Measurements from ENCODE around the gene HOXC13. TPM values are rescaled to one million over a fixed set of nuclear protein-coding genes. Genes with fewer than 3 reads are reported as not detected.

Gene HOXC13, protein sequence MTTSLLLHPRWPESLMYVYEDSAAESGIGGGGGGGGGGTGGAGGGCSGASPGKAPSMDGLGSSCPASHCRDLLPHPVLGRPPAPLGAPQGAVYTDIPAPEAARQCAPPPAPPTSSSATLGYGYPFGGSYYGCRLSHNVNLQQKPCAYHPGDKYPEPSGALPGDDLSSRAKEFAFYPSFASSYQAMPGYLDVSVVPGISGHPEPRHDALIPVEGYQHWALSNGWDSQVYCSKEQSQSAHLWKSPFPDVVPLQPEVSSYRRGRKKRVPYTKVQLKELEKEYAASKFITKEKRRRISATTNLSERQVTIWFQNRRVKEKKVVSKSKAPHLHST
- not detected in 2 replicates for total RNA-seq

DNA sequence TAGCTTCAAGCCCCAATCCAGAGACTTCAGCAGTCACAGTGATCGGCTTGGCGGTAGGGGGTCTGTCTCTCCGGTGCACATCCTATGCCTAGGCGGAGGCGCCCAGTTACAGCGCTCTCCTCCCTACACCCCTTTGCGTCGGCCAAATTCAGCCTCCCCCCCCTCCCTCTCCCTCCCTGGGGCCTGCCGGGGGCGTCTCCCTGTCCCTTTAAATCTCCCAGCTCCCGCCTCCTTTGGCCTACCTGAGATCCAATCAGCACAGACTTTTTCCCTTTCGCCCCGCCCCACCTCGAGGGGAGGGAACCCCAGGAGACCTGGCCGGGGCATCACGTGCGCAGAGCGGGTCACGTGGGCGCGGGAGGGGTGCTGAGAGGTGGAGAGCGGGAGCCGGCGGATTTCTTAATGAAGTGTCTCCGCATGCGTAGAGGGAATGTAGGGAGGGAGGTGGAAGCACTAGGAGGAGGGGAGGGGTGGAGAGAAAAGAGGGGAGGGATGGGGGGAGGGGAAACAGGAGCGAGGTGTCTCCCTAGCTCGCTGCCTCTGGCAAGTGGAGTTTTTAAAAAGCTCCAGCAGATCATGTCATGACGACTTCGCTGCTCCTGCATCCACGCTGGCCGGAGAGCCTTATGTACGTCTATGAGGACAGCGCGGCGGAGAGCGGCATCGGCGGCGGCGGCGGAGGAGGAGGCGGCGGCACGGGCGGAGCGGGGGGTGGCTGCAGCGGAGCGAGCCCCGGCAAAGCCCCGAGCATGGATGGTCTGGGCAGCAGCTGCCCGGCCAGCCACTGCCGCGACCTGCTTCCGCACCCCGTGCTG, at the start of gene HOXC13:
HOXC13 (plus strand) TSS at position 506 of the 815 bp plus-strand sequence; CDS start at position 582, 76 bp downstream.
- TF ChIP-seq, protein P1, sequence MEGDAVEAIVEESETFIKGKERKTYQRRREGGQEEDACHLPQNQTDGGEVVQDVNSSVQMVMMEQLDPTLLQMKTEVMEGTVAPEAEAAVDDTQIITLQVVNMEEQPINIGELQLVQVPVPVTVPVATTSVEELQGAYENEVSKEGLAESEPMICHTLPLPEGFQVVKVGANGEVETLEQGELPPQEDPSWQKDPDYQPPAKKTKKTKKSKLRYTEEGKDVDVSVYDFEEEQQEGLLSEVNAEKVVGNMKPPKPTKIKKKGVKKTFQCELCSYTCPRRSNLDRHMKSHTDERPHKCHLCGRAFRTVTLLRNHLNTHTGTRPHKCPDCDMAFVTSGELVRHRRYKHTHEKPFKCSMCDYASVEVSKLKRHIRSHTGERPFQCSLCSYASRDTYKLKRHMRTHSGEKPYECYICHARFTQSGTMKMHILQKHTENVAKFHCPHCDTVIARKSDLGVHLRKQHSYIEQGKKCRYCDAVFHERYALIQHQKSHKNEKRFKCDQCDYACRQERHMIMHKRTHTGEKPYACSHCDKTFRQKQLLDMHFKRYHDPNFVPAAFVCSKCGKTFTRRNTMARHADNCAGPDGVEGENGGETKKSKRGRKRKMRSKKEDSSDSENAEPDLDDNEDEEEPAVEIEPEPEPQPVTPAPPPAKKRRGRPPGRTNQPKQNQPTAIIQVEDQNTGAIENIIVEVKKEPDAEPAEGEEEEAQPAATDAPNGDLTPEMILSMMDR (IDR thresholded peaks at IDR 0.05; ENCODE audit: insufficient read depth, low read length, severe bottlenecking): no peak
- Histone ChIP-seq H3K36me3 (ENCODE audit: control insufficient read depth, insufficient read depth, low read length) (no peaks in the 10 kb centered on the region), H3K4me3 (ENCODE audit: low read depth, low read length) (no peak within 1 kb of the TSS), H3K27me3 (ENCODE audit: control insufficient read depth, insufficient read depth, low read length) (peaks cover 70% of the 10 kb centered on the region)
- FAIRE-seq (no peak), DNase-seq (ENCODE audit: low read depth) (peak; percentile 7)

DNA sequence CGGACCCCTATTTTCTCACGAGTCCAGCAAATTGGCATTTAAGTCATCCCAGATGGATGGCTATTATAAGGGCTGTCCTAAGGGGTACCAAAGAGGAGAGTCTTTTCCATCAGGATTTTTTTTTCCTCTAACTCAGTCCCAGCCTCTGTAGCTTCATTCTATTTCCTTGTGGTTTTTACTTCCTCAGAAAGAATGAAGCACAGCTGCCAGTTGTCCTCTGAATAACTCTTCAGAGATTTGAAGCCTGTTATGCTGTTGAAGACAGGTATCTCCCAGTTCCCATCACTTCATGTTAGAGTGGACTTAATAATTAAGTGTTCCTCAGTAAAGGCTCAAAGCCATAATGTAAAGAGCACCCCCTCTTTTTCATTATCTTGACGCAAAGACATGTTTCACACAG, 48.5 kb upstream of the HOXC13 start:
- DNase-seq (ENCODE audit: low read depth) (no peak), FAIRE-seq (no peak)
- no peaks in the 10 kb centered on the region for H3K36me3 ChIP-seq (ENCODE audit: control insufficient read depth, insufficient read depth, low read length)
- H3K4me3 ChIP-seq (ENCODE audit: low read depth, low read length): no peak overlapping the region
- peaks cover 1% of the 10 kb centered on the region for H3K27me3 ChIP-seq (ENCODE audit: control insufficient read depth, insufficient read depth, low read length)
- TF ChIP-seq, protein P1 (IDR thresholded peaks at IDR 0.05; ENCODE audit: insufficient read depth, low read length, severe bottlenecking): no peak

DNA sequence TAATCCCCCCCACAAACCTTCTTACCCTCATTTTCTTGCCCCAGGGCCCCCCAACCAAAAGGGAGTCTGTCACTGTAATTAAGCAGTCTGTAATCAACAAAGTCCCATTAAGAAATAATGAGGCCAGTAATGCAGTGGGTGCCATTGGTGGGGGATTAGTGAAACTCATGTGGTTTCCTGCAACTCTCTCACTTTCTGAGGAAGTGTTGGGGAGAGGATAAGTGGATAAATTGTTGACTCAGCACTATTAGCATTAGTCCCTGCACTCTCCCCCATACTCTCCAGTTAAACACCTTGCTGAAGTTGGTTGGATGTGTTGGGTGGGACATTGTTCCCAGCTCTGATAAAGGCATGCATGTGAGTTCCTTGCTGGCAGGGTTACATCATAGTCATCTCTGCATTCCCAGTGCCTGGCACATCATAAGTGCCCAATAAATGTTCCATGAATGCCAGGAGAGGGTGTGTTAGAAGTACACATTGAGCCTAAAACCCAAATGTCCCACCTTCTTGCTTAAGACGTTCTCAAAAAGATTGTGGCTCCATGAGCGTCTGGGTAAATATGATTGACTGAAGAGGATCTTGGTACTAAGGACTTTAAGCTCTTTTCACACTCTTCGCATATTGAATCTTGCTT, 45.8 kb upstream of the HOXC13 start:
- no peak for FAIRE-seq
- Histone ChIP-seq H3K27me3 (ENCODE audit: control insufficient read depth, insufficient read depth, low read length) (peaks cover 5% of the 10 kb centered on the region), H3K4me3 (ENCODE audit: low read depth, low read length) (no peak overlapping the region), H3K36me3 (ENCODE audit: control insufficient read depth, insufficient read depth, low read length) (no peaks in the 10 kb centered on the region)
- TF ChIP-seq, protein P1 (IDR thresholded peaks at IDR 0.05; ENCODE audit: insufficient read depth, low read length, severe bottlenecking): no peak
- DNase-seq (ENCODE audit: low read depth): no peak

DNA sequence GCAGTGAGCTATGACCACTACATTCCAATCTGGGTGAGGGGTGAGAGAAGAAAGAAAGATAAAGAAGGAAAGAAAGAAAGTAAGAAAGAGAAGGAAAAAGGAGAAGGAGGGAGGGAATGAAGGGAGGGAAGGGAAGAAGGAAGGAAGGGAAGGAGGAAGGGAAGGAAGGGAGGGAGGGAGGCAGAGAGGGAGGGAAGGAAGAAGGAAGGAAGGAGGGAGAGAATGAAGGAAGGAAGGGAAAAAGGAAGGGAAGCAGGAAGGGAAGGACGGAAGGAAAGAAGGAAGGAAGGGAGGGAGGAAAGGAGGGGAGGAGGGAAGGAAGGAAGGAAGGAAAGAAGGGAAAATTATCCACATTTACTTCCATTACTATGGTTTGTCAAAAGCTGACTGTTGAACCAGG, 39.4 kb upstream of the HOXC13 start:
- no peak for DNase-seq (ENCODE audit: low read depth)
- Histone ChIP-seq H3K36me3 (ENCODE audit: control insufficient read depth, insufficient read depth, low read length) (no peaks in the 10 kb centered on the region), H3K4me3 (ENCODE audit: low read depth, low read length) (no peak overlapping the region), H3K27me3 (ENCODE audit: control insufficient read depth, insufficient read depth, low read length) (peaks cover 5% of the 10 kb centered on the region)
- no peak for FAIRE-seq
- TF ChIP-seq, protein P1 (IDR thresholded peaks at IDR 0.05; ENCODE audit: insufficient read depth, low read length, severe bottlenecking): no peak

DNA sequence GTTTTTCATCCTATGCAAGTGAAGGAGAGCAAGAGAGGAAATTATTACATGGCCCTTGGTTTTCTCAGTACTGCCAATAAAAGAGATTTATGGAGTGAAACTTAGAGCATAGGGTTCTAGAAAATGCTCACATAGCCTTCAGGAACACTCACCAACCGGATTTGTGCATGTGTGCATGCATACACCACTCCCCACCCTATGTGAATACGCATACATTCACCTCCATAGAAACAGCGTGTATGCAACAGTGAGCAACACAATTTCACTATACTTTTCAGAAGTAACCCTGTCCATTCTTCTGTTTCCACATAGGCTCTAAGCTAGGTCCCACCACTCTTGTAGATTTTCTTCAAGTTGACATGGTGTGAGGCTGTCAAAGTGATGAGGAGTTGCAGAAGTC, 31.5 kb upstream of the HOXC13 start:
- TF ChIP-seq, protein P1 (IDR thresholded peaks at IDR 0.05; ENCODE audit: insufficient read depth, low read length, severe bottlenecking): no peak
- H3K36me3 ChIP-seq (ENCODE audit: control insufficient read depth, insufficient read depth, low read length): no peaks in the 10 kb centered on the region
- DNase-seq (ENCODE audit: low read depth) (no peak), FAIRE-seq (no peak)
- H3K4me3 ChIP-seq (ENCODE audit: low read depth, low read length): no peak overlapping the region
- H3K27me3 ChIP-seq (ENCODE audit: control insufficient read depth, insufficient read depth, low read length): peaks cover 5% of the 10 kb centered on the region

Data from bronchial epithelial cell (primary cell).